ENCODE measurements around the gene SLC35F6. TPM values are rescaled to one million over a fixed set of nuclear protein-coding genes. Genes with fewer than 3 reads are reported as not detected.
A peak's percentile ranks its signal among the peaks of the same experiment; 100 is the strongest.

Gene SLC35F6
- total and polyA plus RNA-seq, 9 of the 15 experiments (the other 6 are each of a cell fraction or from before 2014, with no cell fraction given) = 11.9 to 47.3 (median 22.5) TPM

GRCh38 chr2:26772064-26773001, 8.2 kb downstream of the SLC35F6 start (continued):
- TF ChIP-seq ZFP30 (CRISPR knock-in tag; IDR thresholded peaks at IDR 0.05; ENCODE audit: borderline replicate concordance) = no peak
- TF ChIP-seq FOXM1 (IDR thresholded peaks at IDR 0.05; ENCODE audit: low read depth) = no peak
- TF ChIP-seq FOXM1 (CRISPR knock-in tag; IDR thresholded peaks at IDR 0.05; ENCODE audit: low read depth) = no peak
- no peak for TF ChIP-seq STAT5A (IDR thresholded peaks at IDR 0.05; ENCODE audit: borderline replicate concordance, low read length)
- peak; percentile 37 for TF ChIP-seq ETV1 (tag; conservative IDR thresholded peaks at IDR 0.05; ENCODE audit: low read depth)
- TF ChIP-seq DIDO1 (tag; IDR thresholded peaks at IDR 0.05; ENCODE audit: low read depth) = no peak
- TF ChIP-seq FOXJ2 (tag; IDR thresholded peaks at IDR 0.05) = peak; percentile 87
- 0 out of 2 replicates have a peak, but pooled peaks have one; percentile 35 for TF ChIP-seq ZBTB17 (CRISPR knock-in tag; IDR thresholded peaks at IDR 0.05)
- no peak for TF ChIP-seq RAD21 (CRISPR knock-in tag; conservative IDR thresholded peaks at IDR 0.05 in 1 of 2, IDR thresholded peaks at IDR 0.05 in 1 of 2)
- no peak for TF ChIP-seq E2F1 (CRISPR knock-in tag; IDR thresholded peaks at IDR 0.05)
- TF ChIP-seq NFXL1 (CRISPR knock-in tag; IDR thresholded peaks at IDR 0.05) = 0 out of 2 replicates have a peak, but pooled peaks have one; percentile 40
- TF ChIP-seq EP400 (IDR thresholded peaks at IDR 0.05) = 0 out of 2 replicates have a peak, but pooled peaks have one; percentile 25
- TF ChIP-seq BRCA1 (IDR thresholded peaks at IDR 0.05) = no peak
- no peak for TF ChIP-seq BRCA1 (CRISPR knock-in tag; IDR thresholded peaks at IDR 0.05)
- TF ChIP-seq MITF (IDR thresholded peaks at IDR 0.05) = no peak
- TF ChIP-seq C11orf30 (IDR thresholded peaks at IDR 0.05; ENCODE audit: low read depth) = no peak
- no peak for TF ChIP-seq RAD51 (IDR thresholded peaks at IDR 0.05; ENCODE audit: borderline replicate concordance, low read depth)
- peak in 1 of 2 experiments; percentile 8; a peak in 1 of 3 replicates for TF ChIP-seq CBX3 (IDR thresholded peaks at IDR 0.05; ENCODE audit: borderline replicate concordance in 1 of 2, low read length in 2 of 2)
- peak; percentile 67 for TF ChIP-seq MAX (CRISPR knock-in tag; IDR thresholded peaks at IDR 0.05)
- no peak for TF ChIP-seq RB1 (IDR thresholded peaks at IDR 0.05; ENCODE audit: low read depth)
- TF ChIP-seq HDGF (IDR thresholded peaks at IDR 0.05) = no peak
- no peak for TF ChIP-seq CREM (IDR thresholded peaks at IDR 0.05; ENCODE audit: low read depth)
- TF ChIP-seq ZNF384 (IDR thresholded peaks at IDR 0.05; ENCODE audit: low read depth, low read length) = no peak
- TF ChIP-seq YBX1 (IDR thresholded peaks at IDR 0.05) = no peak

Measured in K562 (cell line).